Activated CD4-positive, alpha-beta T cell treated with anti-CD3 and anti-CD28 coated beads for 4 hours (primary cell): ENCODE data around the gene NEGR1.

Source experiments
- DNase-seq, 2 donors: peaks; one replicate each; pipeline ENCODE4 v3.0.0-alpha.2; 2020

The NEGR1 gene

DNA sequence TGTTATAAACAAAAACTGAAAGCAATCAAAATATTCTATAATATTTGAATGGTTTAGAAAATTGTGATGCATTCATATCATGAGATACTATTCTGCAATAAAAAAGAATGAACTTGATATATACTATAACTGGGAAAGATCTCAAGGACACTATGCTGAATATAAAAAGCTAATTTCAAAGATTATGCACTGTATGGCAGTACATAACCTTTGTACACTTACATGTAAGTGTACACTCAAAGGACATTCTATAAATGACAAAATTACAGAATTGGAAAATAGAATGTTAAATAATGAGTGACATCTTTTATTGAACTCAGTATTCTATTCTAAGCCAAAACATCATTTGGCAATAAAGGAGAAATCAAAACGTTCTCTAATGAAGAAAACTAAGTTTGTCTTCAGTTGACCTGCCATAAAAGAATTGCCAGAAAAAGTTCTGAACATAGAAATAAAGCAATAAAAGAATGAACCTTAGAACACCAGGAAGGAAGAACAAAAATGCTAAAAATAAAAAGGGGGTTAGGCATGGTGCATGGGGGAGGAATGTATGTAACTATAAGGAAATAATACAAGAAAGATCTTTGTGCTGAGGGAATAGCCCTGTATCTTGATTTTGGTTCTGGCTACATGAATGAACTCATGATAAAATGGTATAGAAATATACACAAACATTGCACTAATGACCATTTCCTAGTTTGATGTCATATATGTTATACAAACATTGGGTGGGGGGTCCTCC is 519.7 kb downstream of the NEGR1 start:
- no peak for DNase-seq

DNA sequence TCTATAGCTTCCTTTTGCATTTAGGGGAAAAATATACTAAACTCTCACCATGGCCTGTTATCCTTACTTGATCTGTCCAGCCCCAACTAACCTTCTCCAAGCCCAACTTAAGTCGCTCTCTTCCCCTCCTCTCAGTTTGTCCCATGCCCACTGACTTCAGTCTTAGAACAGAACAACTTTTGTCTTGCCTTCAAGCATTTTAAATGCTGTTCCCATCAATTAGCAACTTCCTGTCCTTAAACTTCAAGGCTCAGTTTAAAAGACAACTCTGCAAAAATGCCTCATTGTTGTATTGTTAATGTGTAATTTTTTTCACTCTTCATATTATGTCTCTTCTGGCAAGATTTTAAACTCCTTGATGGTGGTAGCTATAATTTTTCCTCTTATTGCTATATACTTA is 526.9 kb downstream of the NEGR1 start:
- no peak for DNase-seq

DNA sequence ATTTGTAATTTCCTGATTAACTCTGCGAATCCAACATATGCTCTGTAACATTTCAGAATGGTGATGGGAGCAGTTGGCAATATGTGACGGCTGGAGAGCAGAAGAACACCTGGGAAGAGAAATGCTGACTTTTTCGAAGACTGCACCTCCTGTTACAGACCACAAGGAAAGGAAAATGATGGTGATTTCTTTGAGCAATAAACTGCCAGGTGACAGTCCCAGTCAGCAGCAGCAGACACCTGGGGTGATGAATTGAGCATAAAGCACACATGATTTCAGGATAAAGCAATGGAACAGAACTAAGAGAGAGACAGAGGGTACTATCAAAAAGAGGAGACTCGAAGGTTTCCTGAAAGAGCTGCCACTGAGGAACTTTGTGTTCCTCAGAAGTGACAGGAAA is 528.6 kb downstream of the NEGR1 start:
- DNase-seq = no peak

DNA sequence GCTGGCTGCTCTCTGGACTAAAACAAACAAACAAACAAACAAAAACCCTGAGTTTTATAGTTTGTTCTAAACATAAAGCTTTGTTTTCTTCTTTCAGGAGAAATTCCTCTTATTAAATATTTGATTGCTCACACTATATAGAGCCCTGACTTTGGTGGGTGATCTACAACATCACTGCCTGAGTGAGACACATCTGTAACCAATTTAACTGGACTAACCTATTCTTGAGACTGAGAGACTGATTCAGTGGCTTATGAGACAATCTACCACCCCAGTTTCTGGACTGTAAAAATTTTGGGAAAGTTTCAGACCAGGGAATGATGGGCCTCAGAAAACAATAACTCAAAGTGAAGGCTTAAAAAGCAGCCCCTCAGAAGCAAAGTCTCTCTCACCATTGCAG is 537.0 kb downstream of the NEGR1 start:
- no peak for DNase-seq

DNA sequence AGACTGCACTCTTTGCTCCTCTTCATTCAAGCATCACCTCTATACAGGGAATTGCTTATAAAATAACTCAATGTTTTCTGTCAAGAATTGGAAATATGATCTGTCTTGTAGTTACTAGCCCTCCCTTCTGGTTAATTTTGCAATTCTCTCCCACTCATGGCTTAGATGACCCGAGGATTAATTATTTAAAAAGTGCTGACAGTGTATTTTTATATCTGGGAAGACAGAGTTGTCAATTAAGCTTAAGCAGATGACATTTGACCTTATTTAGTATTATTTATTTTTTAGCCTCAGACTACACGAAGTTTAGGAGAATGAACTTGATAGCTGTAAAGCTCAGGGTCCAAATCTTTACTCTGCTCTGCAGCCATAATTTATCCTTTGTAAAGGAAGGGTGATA is 538.5 kb downstream of the NEGR1 start:
- no peak for DNase-seq

DNA sequence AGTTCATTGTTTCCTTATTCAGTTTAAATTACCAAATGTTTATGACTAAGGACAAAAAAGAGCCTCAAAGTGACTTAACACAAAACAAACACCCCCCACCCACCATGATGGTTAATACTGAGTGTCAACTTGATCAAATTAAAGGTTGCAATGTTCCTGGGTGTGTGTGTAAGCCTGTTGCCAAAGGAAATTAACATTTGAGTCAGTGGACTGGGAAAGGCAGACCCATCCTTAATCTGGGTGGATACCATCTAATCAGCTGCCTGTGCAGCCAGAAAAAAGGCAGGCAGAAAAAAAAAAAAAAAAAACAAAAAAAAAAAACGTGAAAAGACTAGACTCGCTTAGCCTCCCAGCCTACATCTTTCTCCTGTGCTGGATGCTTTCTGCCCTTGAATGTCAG is 543.4 kb downstream of the NEGR1 start:
- no peak for DNase-seq

DNA sequence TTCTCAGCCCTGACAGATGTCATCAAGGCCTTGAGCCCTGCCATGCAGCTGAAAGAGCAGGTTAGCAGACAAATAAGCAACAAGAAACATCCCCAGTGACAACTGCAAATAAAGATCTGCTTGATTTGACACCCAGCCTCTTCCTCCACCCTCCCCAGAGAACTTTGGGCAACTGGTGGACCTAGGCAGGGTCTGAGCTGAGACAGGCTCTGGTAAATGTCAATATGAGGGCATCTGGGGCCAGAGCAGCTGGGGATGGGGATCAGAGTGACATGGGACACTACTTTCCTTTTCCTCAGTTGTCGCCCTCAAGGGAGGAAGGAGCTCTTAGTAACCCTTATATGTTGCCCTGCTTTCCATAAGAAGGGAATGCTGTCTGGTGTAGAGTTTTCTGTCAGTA is 544.1 kb downstream of the NEGR1 start:
- no peak for DNase-seq

DNA sequence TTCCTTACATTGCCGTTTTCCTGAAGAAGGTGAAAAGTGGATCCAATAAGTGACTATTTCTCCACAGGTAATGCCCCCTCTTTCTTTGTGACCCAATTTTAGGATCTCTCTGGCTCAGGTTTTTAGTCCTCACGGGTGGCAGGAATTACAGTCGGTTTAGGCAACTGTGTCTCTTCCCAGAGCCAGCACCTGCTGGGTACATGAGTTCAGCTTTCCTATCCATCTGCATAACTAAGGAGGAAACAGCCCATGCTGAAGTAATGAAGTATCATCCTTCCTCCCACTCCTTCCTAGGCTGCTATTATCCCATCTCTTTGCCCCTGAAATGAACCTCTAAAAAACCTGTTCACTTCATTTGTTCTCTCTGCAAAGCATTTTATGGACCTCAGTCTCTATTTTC is 544.6 kb downstream of the NEGR1 start:
- DNase-seq = no peak

DNA sequence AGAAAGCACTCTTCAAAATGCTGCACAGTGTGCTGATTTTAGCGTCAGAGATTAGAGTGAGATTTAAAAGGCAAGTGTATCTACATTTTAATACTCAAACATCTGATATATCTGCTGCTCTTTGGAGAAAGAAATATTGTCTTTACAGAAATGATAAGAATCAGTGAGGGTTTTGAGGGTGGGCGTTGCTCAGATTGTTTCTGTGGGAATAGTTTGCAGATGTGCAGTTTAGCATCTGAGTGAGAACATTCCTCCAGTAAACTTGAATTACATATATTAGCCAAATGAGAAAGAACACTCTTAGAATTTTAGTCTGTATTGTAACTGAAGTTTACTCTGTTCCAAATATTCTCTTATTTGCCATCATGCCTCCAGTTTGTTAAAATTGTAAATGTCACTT is 549.2 kb downstream of the NEGR1 start:
- no peak for DNase-seq

DNA sequence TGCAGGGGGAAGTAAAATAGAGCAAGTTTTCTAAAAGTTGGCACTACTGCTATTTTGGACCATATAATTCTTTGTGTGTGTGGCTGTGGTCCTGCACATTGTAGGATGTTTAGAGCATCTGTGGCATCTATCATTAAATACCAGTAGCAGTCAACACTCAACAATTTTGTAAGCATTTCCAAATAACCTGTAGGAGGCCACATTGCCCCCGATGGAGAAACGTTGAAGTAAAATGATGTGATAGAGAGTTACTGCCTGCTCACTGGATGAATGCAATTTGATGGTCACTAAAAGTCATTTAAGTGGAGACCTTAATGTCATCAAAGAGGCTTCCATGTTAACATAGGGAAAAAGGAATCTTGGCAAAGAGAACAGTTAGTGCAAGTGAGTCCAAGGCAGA is 560.8 kb downstream of the NEGR1 start:
- no peak for DNase-seq

DNA sequence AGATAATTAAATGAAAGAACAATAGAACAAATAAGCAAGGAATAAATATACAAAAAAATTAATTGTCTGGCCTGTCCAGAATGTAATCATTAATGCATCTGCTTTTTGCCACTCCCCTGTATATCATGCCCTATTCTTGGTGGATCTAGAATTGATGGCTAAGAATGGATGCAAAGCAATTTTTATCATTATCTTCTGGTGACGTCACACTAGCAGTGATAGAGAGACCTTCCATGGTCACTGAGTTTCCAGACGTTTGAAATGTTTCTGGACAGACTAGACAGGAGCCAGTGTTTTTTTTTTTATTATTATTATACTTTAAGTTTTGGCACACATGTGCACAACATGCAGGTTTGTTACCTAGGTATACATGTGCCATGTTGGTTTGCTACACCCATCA is 563.0 kb downstream of the NEGR1 start:
- no peak for DNase-seq

DNA sequence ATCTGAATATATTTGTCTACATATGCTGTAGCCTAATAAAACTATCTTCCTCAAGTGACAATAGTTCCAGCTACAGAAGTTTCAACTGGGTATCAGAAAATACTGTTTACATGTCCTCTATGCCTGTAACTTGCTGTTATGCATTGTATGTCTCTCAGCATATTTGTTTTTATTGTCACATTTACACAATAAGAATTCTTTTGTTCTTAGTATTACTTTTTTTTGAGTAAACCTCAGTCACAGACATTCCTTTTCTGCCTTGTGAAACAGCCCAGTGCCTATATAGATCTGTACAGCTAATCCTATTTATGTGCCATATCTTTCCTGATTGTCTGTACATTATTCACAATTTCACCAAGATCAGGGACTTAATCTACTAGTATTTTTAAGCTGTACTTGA is 565.2 kb downstream of the NEGR1 start:
- no peak for DNase-seq

DNA sequence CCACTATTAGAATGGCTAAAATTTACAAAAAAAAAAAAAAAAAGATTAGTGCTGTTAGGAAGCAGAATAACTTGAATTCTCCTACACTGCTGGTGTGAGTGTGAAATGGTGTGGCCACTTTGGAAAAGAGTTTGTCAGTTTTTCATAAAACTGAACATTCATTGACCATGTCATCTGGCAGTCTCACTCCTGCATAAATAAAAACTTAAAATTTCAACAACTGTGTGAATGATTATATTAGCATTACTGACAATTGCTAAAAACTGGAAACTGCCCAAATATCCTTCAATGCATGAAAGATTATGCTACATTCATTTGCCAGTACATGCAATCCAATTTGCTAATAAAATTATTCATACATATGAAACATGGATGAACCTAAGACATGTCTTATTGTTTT is 570.9 kb downstream of the NEGR1 start:
- DNase-seq = no peak

DNA sequence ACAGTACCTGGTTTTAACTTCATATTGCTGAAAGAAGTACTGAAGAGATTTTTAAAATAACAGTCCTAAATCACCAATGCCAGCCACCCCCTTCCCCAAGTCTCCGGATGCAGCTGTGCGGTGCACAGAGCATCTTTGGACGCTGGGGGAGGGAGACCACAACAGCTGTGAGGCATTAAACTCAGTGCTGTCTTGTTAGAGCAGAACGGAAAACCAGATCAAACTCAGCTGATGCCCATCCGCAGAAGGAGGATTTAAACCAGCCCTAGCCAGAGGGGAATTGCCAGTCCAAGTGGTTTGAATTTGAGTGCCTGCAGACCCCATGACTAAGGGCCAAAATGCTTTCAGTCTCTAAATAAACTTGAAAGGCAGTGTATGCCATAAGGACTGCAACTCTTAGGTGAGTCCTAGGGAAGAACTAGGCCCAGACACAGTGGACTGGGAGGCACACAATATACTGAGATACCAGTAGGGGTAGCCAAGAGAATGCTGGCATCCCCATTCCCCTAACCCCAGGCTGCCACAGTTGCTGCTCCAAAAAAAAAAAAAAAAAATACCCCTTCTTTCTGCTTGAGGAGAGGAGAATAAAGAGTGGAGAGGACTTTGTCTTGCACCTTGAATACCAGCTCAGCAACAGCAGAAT is 576.2 kb downstream of the NEGR1 start:
- DNase-seq = no peak

DNA sequence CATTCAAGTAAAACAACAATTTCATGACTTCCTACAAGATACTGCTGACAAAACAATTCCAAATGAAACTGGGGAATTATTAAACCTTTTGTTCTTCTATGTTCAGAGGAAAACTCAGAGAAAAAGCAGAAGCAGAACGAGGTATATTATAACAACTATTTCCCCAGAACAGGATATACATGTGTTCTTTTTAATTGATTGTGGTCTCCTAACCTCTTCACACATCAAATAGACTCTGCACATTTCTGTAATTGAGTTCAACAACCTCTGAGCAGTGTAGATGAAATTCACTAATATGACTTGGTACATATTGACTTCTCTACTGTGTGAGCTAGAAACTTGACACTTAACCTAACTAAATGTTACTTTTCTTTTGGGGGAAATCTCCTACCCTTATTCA is 584.2 kb downstream of the NEGR1 start:
- no peak for DNase-seq

DNA sequence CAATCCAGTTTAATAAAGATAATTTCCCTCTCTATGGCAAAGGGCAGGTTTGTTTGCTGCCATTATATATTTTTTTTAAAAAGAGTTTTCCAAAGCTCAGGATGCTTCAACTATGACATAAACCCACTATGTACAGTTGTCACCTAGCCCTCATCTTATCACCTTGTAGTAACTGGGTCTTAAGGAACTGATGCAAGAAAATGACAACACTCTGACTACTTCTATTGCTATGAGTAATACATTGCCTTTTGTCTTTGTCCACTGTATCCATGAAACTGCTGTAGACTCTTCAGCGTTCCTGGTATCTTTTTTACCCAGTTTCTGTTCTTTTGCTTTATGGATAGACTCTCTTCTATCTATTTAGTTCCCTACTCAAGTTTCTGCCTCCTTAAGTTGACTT is 586.5 kb downstream of the NEGR1 start:
- DNase-seq = no peak

DNA sequence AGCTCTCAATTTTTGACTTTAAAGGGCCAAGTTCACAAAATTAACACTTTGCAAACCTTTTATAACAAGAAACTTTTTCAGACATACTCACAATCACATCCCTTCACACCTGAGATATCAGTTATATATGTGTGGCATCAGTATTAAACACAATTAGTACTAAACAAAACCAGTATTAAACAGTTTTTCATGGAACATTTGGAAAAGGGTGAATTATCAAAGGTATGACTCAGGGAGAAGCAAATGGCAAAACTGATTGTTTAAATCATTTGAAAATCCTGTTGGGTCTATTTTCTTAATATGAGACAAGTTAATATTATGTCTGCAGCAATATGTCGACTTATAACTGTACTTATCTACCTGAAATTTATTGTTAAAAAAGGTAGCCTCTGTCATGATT is 587.3 kb downstream of the NEGR1 start:
- DNase-seq = no peak

DNA sequence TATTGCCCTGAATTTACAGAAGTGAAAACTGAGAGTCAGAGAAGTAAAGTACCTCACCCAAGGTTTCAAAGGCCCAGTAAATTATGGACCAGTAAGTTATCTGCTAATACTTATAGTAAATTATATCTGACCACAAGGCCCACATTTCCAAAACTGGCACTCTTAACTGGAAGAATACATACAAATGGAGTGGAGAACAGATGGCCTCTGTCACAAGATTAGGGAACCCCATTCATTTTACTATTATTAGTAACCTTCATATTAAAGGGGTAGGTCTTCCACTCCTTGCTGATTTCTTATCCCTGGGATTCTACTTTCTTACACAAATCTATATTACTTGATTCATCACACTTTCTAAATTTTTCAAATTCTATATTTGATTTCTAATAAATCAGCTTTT is 588.8 kb downstream of the NEGR1 start:
- no peak for DNase-seq

DNA sequence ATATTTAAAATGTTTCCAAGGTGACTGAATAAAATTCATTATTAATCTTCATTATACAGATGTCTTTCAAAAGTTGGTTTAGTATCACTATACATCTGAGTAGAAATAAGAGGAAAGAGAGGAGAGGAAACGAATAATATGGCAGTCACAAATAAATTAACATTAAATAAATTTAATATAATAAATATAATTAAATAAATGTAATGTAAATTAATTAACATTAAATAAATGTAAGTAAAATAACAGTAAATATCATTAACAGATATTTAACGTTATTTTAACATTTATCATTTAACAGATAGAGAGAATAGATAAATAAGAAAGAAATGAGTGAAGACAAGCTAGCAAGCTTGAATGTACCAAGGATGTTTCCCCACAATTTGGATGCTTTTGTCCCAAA is 592.7 kb downstream of the NEGR1 start:
- DNase-seq = no peak

DNA sequence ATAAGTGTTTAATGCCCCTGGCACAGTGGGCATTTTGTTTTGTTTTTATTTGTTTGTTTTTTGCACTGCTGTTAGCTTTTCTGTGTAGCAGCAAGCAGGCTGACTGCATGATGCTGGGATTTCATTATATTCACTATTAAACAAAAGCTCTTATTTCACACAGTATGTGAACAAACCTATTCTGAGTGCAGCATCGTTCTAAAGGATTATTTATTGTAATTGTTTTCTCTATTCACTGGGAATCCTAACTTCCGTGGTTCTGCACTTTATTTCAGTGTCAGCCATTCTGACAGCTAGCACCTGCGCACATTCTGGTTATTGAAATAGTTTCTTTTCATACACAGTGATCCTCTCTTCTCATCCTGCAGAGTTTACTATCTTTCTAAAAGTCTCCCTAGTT is 595.0 kb downstream of the NEGR1 start:
- no peak for DNase-seq

DNA sequence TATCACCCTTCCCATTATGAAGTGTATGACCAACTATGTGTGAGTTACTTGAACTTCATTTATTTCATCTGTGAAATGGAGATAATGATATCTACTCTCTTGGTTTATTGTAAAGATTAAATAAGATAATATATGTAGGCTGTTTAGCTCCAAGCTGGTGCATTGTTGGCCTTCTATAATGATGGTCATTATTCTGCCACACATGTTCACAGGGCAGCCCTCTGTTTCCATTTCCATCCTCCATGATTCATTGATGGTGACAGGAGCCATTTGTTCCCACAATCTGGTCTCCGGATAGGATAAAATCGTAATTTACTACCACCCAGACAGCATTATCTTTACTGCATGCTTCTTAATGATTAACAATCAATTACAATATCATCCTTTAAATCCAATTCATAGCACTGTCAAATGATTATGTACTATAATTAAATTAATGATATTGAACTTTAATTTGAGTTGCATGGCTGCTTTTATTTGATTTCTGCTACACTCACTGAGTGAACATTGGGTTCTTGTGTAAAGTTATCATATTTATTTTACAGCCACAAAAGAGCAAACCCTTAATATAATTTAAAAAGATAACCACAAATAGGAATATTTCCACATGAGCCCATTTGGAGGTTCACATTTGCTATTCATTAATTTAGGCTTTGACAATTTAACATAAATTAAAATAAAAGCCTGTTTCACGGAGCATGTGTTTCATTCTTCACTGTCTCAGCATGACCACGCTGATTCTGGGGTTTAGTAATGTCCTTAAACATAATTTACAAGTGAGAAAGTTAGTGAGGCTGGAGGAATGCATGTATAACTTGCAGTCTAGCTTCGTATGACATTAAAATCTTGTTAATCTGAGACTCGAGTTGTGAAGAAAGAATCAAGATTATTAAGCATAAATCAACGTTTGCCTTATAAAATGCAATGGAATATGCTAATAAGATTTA is 605.1 kb downstream of the NEGR1 start:
- no peak for DNase-seq

DNA sequence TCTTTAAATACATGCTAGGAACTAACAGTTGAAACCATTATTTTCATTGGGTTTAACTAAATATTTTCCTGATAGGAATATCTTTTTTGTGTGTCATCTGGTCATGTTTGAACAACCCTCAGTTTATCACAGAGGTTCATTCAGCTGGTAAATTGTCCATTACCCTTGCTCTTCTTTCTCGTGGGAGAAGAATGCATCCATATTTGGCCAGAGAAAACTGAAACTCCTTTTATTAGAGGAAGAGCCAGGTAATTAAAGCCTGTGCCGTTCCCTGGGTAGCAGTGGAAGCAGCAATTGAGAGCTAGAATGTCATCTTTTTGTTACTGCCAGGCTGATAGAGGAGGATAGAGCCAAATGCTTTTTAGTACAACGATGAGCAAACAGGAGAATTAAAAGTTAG is 614.3 kb downstream of the NEGR1 start:
- no peak for DNase-seq

DNA sequence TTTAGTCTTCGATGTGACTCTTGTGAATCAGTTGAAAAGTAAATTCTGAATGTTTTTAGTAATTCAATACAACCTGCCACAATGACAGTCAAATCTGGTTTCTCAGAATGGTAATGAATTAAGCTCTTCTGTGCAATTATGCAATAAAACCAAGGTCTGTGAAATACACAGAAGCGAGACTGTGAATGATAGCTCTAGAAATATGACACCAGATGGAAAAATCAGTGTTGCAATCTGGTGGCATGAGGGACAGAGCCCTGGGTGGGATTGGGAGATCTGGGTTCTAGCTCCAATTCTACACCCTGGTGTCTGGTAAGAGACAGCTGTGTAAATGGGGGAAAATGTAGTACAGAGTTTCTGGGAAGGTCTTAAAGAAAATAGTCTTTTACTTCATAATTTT is 615.1 kb downstream of the NEGR1 start:
- DNase-seq = no peak

DNA sequence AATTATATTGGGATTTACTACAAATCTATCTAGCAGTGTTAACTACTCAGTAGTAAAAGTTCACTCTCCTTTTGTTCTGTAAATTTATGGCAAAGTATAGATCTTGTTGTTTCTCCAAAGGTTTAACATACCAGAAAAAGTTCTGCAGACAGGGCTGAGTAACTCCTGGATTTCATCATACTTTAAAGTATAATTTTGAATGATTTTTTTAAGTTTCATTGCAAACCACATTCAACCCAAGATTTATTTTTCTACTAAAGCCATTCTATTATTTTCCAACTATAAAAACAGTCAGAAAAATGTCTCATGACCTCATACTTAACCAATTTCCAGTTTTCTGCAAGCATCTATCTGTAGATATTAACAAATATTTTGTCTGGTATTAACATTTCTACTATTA is 615.7 kb downstream of the NEGR1 start:
- DNase-seq = no peak
